T-helper 1 cell treated with Interleukin-12 subunit alpha and Interleukin-12 subunit beta and Interleukin-4 antibody, amounts not matched to agents 30 ng/mL and 1 ng/mL, for 36 hours (primary cell): ENCODE results near the gene ARL3. TPM values are rescaled to one million over a fixed set of nuclear protein-coding genes. Genes with fewer than 3 reads are reported as not detected.
"Not testable (repeated sequence)": the region's sequence is repeated elsewhere in the genome, so short reads cannot be mapped to it uniquely, and the experiment has no call there.

ENCODE experiments used
- intact Hi-C: fragments of 100-400 bp; cut with micrococcal nuclease; formaldehyde crosslinking; loops from one replicate; pipeline ENCODE4 v1.15.1; 2024
- total RNA-seq: library from RNA; stranded (reverse); gene quantifications from 2 replicates; pipeline ENCODE4 v1.2.3, GENCODE V29; 2022

ARL3 gene
- total RNA-seq, 1 donor from 2014 or later = 4.0 TPM

- intact Hi-C loops = no loop called here
These were observed 39.1 kb downstream of the ARL3 start for GRCh38 chr10:102675011-102675665.

DNA sequence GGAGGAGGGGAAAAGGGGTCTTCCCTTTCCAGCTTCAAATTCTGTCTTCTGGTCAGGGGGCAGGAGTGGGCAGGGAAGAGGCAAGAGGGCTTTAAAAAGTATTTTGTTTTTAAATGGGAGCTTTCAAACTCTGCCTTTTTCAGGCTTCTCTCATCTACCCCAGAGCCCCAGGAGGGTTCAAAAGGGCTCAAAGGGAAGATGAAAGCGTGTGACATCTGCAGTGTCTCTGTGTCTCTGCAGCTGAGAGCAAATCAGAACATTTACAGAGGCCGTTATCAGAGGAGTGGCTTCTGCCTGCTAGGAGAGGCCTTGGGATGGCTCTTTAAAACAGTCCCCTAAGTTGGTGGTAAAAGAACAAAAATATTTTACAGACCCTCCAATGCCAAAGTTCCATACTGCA is 39.6 kb downstream of the ARL3 start:
- intact Hi-C loops = loop anchor here (1.0 kb wide), 6 partner anchors 13 to 722 kb away; partner anchors contain the start of genes ARL3, ATP5MK, PDCD11 and SFXN2

DNA sequence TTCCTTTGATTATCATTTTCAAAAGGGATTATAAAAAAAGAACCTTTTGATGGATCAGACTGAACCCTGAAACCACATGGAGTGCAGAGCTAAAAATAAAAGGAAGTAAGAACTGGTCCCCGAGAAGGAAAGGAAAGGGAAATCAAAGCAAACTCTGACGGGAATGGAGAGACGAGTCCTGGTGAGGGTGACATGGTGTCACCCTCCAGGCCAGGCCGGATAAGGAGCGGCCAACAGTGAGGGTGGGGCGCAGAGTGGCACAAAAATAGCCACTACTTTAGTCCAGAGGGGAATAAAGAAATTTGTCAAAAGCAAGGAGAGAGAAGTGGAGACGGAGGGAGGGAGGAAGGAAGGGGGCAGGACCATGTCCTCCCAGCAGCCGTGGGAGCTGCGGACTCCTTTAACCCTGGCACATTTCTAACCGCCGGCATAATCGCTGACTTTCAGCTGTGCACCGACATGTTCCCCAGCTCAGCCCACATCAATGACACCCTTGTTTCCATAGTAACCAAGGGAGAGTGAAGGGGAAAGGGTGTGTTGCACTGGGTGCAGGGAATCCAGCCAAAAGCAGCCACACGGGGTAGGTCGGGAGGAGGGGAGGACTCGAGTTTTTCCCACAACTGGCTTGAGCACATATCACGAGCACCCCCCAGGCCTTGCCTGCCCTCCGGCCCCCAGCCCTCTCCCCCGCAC is 40.2 kb downstream of the ARL3 start:
- intact Hi-C loops = loop anchor here (1.0 kb wide), 6 partner anchors 13 to 722 kb away; partner anchors contain the start of genes ARL3, ATP5MK, PDCD11 and SFXN2

GRCh38 chr10:102673236-102673818 is 40.9 kb downstream of the ARL3 start:
- intact Hi-C loops = no loop called here

GRCh38 chr10:102670871-102671434 is 43.2 kb downstream of the ARL3 start:
- intact Hi-C loops = no loop called here

- intact Hi-C loops = no loop called here
These were observed 44.0 kb downstream of the ARL3 start for GRCh38 chr10:102670065-102670670.

DNA sequence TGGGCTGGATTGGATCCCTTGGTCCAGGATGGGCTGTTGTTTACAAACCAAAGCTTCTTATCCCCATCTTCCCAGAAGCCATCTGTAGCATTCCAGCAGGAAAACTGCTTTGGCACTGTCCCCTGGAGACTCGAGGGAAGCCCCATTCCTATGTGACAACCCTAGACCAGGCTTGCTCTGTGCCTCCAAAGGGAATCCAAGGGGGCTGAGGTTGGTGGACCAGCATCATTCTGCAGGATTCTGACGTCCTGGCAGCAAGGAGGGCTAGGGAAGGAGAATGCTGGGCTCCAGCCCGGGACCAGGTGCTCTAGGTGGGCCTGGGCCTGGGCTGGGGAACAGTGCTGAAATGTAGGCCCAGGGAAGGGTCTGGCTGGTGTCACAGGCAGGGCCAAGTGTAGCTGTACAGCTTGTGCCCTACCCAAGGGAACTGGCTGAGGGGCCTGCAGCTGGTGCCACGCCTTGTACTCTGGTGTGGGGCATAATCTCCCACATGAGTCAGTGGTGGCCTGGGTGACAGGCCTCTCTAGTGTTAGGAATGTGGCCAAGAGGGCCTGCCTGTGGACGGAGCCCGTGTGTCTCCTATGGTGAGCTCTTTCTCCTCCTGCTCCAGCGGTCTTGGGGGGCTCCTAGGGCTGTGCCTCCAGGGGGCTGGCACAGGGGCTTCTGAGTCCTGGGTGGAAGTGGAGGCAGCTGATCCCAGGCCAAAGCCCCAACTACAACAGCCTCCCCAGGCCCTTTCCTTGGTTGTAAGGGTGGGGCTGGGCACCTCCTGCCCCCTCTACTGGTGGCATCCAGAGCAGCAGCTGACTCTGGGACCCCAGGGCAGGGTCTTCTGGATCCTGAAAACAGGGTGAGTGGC is 44.8 kb downstream of the ARL3 start:
- intact Hi-C loops = no loop called here

DNA sequence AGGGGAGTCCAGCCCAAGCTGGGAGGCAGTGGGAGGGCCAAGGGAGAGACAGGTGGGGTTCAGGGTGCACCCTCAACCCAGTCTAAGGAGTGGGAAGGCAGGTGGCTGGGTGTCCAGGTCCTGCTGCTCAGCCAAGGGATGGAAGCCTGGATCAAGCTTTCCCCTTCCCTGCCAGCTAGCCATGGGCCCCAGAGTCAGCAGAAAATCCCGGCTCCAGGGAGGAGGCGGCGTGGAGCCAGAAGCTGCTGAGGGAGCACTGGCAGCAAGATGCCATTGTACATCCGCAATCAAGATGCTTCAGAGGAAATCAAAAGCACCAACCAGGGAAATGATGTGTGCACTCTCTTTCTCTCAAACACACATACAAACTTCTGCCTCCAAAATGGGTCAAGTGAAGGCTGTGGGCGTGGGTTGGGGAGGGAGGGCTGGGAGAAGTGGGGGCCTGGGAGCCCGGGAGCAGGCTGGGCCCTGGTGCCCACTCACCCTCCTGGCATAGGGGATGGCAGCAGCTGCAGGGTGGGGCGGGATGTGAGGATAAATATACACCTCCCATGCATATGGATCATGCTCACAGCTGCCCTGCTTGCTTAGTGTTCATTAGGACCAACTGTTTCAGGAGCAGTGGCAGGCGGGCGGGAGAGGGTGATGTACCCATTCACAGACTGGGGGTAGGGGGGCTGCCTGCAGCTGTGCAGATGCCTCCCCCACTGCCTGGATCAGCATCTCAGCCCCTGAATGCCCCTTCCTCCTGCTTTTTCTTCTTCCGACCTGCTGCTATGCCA is 45.7 kb downstream of the ARL3 start:
- intact Hi-C loops = no loop called here

DNA sequence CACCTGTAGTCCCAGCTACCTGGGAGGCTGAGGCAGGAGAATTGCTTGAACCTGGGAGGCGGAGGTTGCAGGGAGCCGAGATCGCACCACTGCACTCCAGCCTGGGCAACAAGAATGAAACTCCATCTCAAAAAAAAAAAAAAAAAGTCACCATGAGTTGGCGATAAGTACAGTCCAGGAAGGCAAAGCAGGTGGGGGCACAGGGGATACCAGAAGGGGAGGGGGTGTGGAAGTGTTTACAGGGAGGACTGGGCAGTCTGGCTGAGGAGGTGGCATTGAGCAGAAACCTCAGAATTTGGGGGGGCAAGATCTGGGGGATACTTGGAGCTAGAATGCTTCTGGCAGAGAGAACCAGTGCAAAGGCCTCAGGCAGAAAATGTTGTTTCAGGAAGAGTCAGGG is 46.8 kb downstream of the ARL3 start:
- intact Hi-C loops = not testable (repeated sequence)

DNA sequence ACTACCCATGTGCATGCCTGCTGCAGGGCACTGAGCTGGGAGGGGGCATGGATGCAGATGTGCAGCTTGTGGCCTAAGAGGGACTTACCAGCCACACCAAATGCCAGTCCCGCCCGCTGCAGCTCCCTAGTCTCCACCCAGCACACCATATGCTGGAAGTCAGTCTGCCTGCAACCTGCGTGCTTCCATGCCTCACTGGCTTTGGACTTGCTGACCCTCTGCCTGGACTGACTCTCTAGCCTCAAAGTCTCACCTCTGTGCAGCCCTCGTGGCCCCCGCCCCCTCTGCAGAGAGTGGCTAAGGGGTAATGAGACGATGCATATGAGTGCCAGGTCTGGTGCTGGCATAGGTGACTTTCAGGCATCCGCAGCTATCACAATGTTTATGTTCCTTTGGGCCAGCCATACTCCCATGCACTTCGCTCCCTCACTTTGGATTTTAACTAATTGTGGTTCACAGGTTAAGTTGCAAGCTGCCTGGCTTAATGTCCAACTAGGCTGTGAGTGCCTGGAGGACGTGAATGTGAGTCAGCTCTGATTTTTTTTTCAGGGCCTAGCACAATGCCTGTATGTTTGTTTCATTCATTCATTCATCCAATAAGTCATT is 48.2 kb downstream of the ARL3 start:
- intact Hi-C loops = no loop called here

GRCh38 chr10:102661658-102662028 is 52.6 kb downstream of the ARL3 start:
- intact Hi-C loops = loop anchor here (1.0 kb wide), 3 partner anchors 9 to 15 kb away; no protein-coding TSS in a partner anchor

GRCh38 chr10:102660888-102661657 is 53.1 kb downstream of the ARL3 start:
- intact Hi-C loops = loop anchor here (1.0 kb wide), 3 partner anchors 9 to 15 kb away; no protein-coding TSS in a partner anchor

DNA sequence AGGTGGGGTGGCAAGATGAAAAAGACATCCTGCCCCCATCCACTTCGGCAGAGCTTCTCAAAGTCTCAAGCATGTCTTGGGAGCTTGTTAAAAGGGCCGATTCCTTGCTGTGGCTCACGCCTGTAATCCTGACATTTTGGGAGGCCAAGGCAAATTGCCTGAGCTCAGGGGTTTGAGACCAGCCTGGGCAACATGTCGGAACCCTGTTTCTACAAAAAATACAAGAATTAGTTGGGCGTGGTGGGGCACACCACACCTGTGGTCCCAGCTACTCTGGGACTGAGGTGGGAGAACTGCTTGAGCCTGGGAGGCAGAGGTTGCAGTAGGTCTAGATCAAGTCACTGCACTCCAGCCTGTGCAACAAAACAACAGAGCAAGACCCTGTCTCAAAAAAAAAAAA is 55.4 kb downstream of the ARL3 start:
- intact Hi-C loops = no loop called here

GRCh38 chr10:102657984-102658724 is 56.0 kb downstream of the ARL3 start:
- intact Hi-C loops = no loop called here

GRCh38 chr10:102657451-102657850 is 56.7 kb downstream of the ARL3 start:
- intact Hi-C loops = no loop called here

DNA sequence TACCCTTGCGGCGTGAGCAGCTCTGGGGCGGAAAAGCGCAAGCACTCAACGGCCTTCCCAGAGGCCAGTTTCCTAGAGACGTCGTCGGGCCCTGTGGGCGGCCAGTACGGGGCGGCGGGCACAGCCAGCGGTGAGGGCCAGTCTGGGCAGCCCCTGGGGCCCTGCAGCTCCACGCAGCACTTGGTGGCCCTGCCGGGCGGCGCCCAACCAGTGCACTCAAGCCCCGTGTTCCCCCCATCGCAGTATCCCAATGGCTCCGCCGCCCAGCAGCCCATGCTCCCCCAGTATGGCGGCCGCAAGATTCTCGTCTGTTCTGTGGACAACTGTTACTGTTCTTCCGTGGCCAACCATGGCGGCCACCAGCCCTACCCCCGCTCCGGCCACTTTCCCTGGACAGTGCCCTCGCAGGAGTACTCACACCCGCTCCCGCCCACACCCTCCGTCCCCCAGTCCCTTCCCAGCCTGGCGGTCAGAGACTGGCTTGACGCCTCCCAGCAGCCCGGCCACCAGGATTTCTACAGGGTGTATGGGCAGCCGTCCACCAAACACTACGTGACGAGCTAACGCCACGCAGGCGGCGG is 57.3 kb downstream of the ARL3 start:
- intact Hi-C loops = no loop called here

- intact Hi-C loops = no loop called here
These were observed 58.2 kb downstream of the ARL3 start for GRCh38 chr10:102656026-102656425.

DNA sequence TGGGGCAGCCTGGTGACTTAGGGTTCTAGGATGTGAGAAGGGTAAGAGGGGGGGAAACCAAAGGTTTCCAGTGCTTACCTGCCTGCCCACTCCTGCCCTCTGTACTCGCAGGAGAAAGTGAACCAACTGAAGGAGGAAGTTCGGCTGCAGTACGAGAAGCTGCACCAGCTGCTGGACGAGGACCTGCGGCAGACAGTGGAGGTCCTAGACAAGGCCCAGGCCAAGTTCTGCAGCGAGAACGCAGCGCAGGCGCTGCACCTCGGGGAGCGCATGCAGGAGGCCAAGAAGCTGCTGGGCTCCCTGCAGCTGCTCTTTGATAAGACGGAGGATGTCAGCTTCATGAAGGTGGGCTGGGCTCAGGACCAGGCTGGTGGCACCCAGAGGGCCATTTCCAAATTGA is 59.2 kb downstream of the ARL3 start:
- intact Hi-C loops = no loop called here
